Measurements from ENCODE around the gene POLR2H. TPM values are rescaled to one million over a fixed set of nuclear protein-coding genes. Genes with fewer than 3 reads are reported as not detected.

The POLR2H gene
- total RNA-seq, 6 donors from 2014 or later = 41.4 to 235 (median 66.2) TPM

- no peaks in the 10 kb centered on the region for H3K36me3 ChIP-seq
- DNase-seq (no peak), ATAC-seq (ENCODE audit: low FRiP score in 2 of 2) (no peak)
- H3K27ac ChIP-seq = no peak overlapping the region
- TF ChIP-seq EP300 (IDR thresholded peaks at IDR 0.05) (no peak), CTCF (IDR thresholded peaks at IDR 0.05) (no peak), POLR2A (IDR thresholded peaks at IDR 0.05) (no peak), POLR2AphosphoS5 (IDR thresholded peaks at IDR 0.05) (no peak)
- 48 to 59% methylated on average over 4 to 5 of the region's 5 CpGs for WGBS, 2 donors
- H3K4me1 ChIP-seq = no peaks in the 10 kb centered on the region
- no peaks in the 10 kb centered on the region for H3K9me3 ChIP-seq
- no peaks in the 10 kb centered on the region for H3K27me3 ChIP-seq
- H3K4me3 ChIP-seq = no peak overlapping the region
Measured at GRCh38 chr3:184389384-184389783, 27.9 kb downstream of the POLR2H start.

- TF ChIP-seq POLR2A (IDR thresholded peaks at IDR 0.05) (no peak), POLR2AphosphoS5 (IDR thresholded peaks at IDR 0.05) (no peak)
- ATAC-seq (ENCODE audit: low FRiP score in 2 of 2) (no peak), DNase-seq (no peak)
- no peak overlapping the region for H3K27ac ChIP-seq
- no peaks in the 10 kb centered on the region for H3K4me1 ChIP-seq
- H3K4me3 ChIP-seq = no peak overlapping the region
- H3K36me3 ChIP-seq = no peaks in the 10 kb centered on the region
- 82 to 84% methylated on average over 5 of the region's 5 CpGs for whole genome bisulfite sequencing, 2 donors
- H3K9me3 ChIP-seq = no peaks in the 10 kb centered on the region
- no peaks in the 10 kb centered on the region for H3K27me3 ChIP-seq
Measured at GRCh38 chr3:184389935-184390528, 28.5 kb downstream of the POLR2H start.

GRCh38 chr3:184391266-184391665 is 29.8 kb downstream of the POLR2H start:
- Histone ChIP-seq H3K4me3 (no peak overlapping the region), H3K27me3 (no peaks in the 10 kb centered on the region), H3K4me1 (no peaks in the 10 kb centered on the region), H3K27ac (no peak overlapping the region), H3K36me3 (no peaks in the 10 kb centered on the region), H3K9me3 (no peaks in the 10 kb centered on the region)
- DNase-seq (no peak), ATAC-seq (ENCODE audit: low FRiP score in 2 of 2) (no peak)
- TF ChIP-seq POLR2A (IDR thresholded peaks at IDR 0.05) (no peak), POLR2AphosphoS5 (IDR thresholded peaks at IDR 0.05) (no peak), CTCF (IDR thresholded peaks at IDR 0.05) (no peak), EP300 (IDR thresholded peaks at IDR 0.05) (no peak)
- 81 to 82% methylated on average over 3 of the region's 3 CpGs for WGBS, 2 donors

- Histone ChIP-seq H3K27me3 (no peaks in the 10 kb centered on the region), H3K4me1 (no peaks in the 10 kb centered on the region), H3K36me3 (no peaks in the 10 kb centered on the region), H3K4me3 (no peak overlapping the region), H3K27ac (no peak overlapping the region), H3K9me3 (no peaks in the 10 kb centered on the region)
- DNase-seq (no peak), ATAC-seq (ENCODE audit: low FRiP score in 2 of 2) (no peak)
- no peak for TF ChIP-seq POLR2AphosphoS5 (IDR thresholded peaks at IDR 0.05)
- TF ChIP-seq POLR2A (IDR thresholded peaks at IDR 0.05) = no peak
- TF ChIP-seq CTCF (IDR thresholded peaks at IDR 0.05) = no peak
- TF ChIP-seq EP300 (IDR thresholded peaks at IDR 0.05) = no peak
- WGBS, 2 donors = 75 to 83% methylated on average over 5 of the region's 5 CpGs
Measured at GRCh38 chr3:184395320-184395660, 33.8 kb downstream of the POLR2H start.

- no peaks in the 10 kb centered on the region for H3K9me3 ChIP-seq
- DNase-seq (no peak), ATAC-seq (ENCODE audit: low FRiP score in 2 of 2) (peak in 1 of 2 donors; percentile 87)
- no peaks in the 10 kb centered on the region for H3K27me3 ChIP-seq
- H3K4me3 ChIP-seq = no peak overlapping the region
- no peaks in the 10 kb centered on the region for H3K4me1 ChIP-seq
- no peak for TF ChIP-seq CTCF (IDR thresholded peaks at IDR 0.05)
- no peak for TF ChIP-seq EP300 (IDR thresholded peaks at IDR 0.05)
- no peak for TF ChIP-seq POLR2AphosphoS5 (IDR thresholded peaks at IDR 0.05)
- TF ChIP-seq POLR2A (IDR thresholded peaks at IDR 0.05) = no peak
- H3K27ac ChIP-seq = no peak overlapping the region
- WGBS, 2 donors = 33 to 51% methylated on average over 8 to 9 of the region's 9 CpGs
- no peaks in the 10 kb centered on the region for H3K36me3 ChIP-seq
Measured at GRCh38 chr3:184399410-184399809, 37.9 kb downstream of the POLR2H start.
